Stomach (tissue), 9 donors: ENCODE results near the gene KRT13. TPM values are rescaled to one million over a fixed set of nuclear protein-coding genes. Genes with fewer than 3 reads are reported as not detected.

Experiments
- DNase-seq, 2 donors: peaks; one replicate each; pipeline versions ENCODE4 v3.0.0 to v3.0.0-alpha.2; 2013 to 2019
- H3K27ac ChIP-seq, 5 donors: fragments of 200-600 bp in 4 of 5; sonication (generic) in 4 of 5; one replicate each; pipeline ENCODE4 v1.5.1; 2013 to 2019; ENCODE audit warnings: mild to moderate bottlenecking in 1 of 5, moderate library complexity in 1 of 5
- H3K27me3 ChIP-seq, 3 donors: fragments of 200-600 bp; sonication (generic); one replicate each; pipeline ENCODE4 v1.5.1; 2017 to 2019; ENCODE audit warnings: mixed run types in 1 of 3
- H3K36me3 ChIP-seq, 4 donors: fragments of 200-600 bp; sonication (generic); 1 replicate in 3 of 4; 2 replicates in 1 of 4; pipeline ENCODE4 v1.5.1; 2016 to 2019
- H3K4me1 ChIP-seq, 4 donors: fragments of 200-600 bp; sonication (generic); one replicate each; pipeline ENCODE4 v1.5.1; 2016 to 2019
- H3K4me3 ChIP-seq, 4 donors: fragments of 200-600 bp; sonication (generic) in 3 of 4; one replicate each; pipeline ENCODE4 v1.5.1; 2016 to 2019; ENCODE audit warnings: mild to moderate bottlenecking in 1 of 4
- H3K9me3 ChIP-seq, 4 donors: fragments of 200-600 bp; sonication (generic); one replicate each; pipeline ENCODE4 v1.5.1; 2016 to 2019
- CTCF ChIP-seq, 7 experiments: fragments of 450-650 bp in 4 of 7; fragments of 200-600 bp in 3 of 7; sonication (generic) in 3 of 7; IDR thresholded peaks; one replicate each; pipeline ENCODE4 v1.5.1; 2016 to 2019; ENCODE audit warnings: antibody characterized with exemption in 7 of 7, control low read depth in 2 of 7, mild to moderate bottlenecking in 1 of 7
- EP300 ChIP-seq: sonication (generic); formaldehyde crosslinking; IDR thresholded peaks from one replicate; pipeline ENCODE4 v1.6.1; 2017; ENCODE audit warnings: antibody characterized with exemption
- POLR2A ChIP-seq, 4 donors: fragments of 450-650 bp; IDR thresholded peaks; one replicate each; pipeline ENCODE4 v1.6.1; 2016; ENCODE audit warnings: antibody characterized with exemption in 4 of 4, control low read depth in 2 of 4, mild to moderate bottlenecking in 1 of 4, moderate library complexity in 1 of 4
- POLR2AphosphoS5 ChIP-seq, 3 donors: sonication (generic); formaldehyde crosslinking; IDR thresholded peaks; one replicate each; pipeline ENCODE4 v1.6.1; 2016; ENCODE audit warnings: antibody characterized with exemption in 3 of 3
- WGBS, 5 donors: extraction: QIAGEN DNeasy Blood & Tissue Kit in 3 of 5; methylation state at CpG; one replicate each; pipeline versions ENCODE4 v1.1.5 to v1.1.7; 2013 to 2018; 5-methylcytosine and 5-hydroxymethylcytosine counted together
- intact Hi-C: fragments of 100-400 bp; cut with DNase I; formaldehyde crosslinking; loops from one replicate; pipeline ENCODE4 v1.15.1; 2023; ENCODE audit warnings: low total_unique reads
- polyA plus RNA-seq, 3 donors: library from polyadenylated mRNA; stranded (reverse); fragments of 200-250 nt; gene quantifications; one replicate each; pipeline ENCODE4 v1.2.3, GENCODE V29; 2013
- small RNA-seq, 4 donors: library from RNA; depleted of rRNA; stranded (forward); fragments of <200 nt; gene quantifications; one replicate each; pipeline ENCODE3, GENCODE V24; 2016
- total RNA-seq, 5 donors: library from RNA; depleted of rRNA; stranded (reverse); fragments of >200 nt; gene quantifications; one replicate each; pipeline versions ENCODE4 v1.1.0 to v1.2.3, GENCODE V29; 2014 to 2016
- donor health status: healthy with polysubstance abuse.
- donor health status: Bipolar disorder and iron deficiency.
- donor health status: healthy.

The KRT13 gene
- total and polyA plus RNA-seq, 8 donors = 1.1 to 12,460 (median 16.2) TPM; not detected in 1

- TF ChIP-seq POLR2A (IDR thresholded peaks at IDR 0.05) (no peak), CTCF (IDR thresholded peaks at IDR 0.05) (no peak), EP300 (no peak), POLR2AphosphoS5 (IDR thresholded peaks at IDR 0.05) (no peak)
- WGBS, 5 donors = 78 to 93% (median 91%) methylated on average over 3 of the region's 3 CpGs
- no peaks in the 10 kb centered on the region for H3K9me3 ChIP-seq
- DNase-seq = no peak
- no peak overlapping the region for H3K4me3 ChIP-seq
- intact Hi-C loops = no loop called here
- no peaks in the 10 kb centered on the region for H3K36me3 ChIP-seq
- H3K27me3 ChIP-seq = peaks cover 0 to 6% (median 0%) of the 10 kb centered on the region in 3 donors
- no peaks in the 10 kb centered on the region for H3K4me1 ChIP-seq
- no peak overlapping the region for H3K27ac ChIP-seq
These were observed 52.3 kb downstream of the KRT13 start for GRCh38 chr17:41453066-41453465.

- DNase-seq = no peak
- H3K9me3 ChIP-seq = no peaks in the 10 kb centered on the region
- H3K4me3 ChIP-seq = no peak overlapping the region
- H3K36me3 ChIP-seq = no peaks in the 10 kb centered on the region
- H3K27me3 ChIP-seq = peaks cover 0 to 6% (median 0%) of the 10 kb centered on the region in 3 donors
- H3K27ac ChIP-seq = no peak overlapping the region
- intact Hi-C loops = no loop called here
- H3K4me1 ChIP-seq = no peaks in the 10 kb centered on the region
- 46 to 65% (median 55%) methylated on average over 4 of the region's 4 CpGs for WGBS, 5 donors
- TF ChIP-seq POLR2AphosphoS5 (IDR thresholded peaks at IDR 0.05) (no peak), POLR2A (IDR thresholded peaks at IDR 0.05) (no peak), EP300 (no peak), CTCF (IDR thresholded peaks at IDR 0.05) (no peak)
These were observed 53.1 kb downstream of the KRT13 start for GRCh38 chr17:41452281-41452680.

- TF ChIP-seq CTCF (IDR thresholded peaks at IDR 0.05) = no peak
- Histone ChIP-seq H3K4me1 (no peaks in the 10 kb centered on the region), H3K4me3 (no peak overlapping the region), H3K27ac (no peak overlapping the region), H3K27me3 (peaks cover 0 to 6% (median 0%) of the 10 kb centered on the region in 3 donors), H3K9me3 (no peaks in the 10 kb centered on the region), H3K36me3 (no peaks in the 10 kb centered on the region)
- intact Hi-C loops = no loop called here
- 78 to 91% (median 89%) methylated on average over 2 of the region's 2 CpGs for WGBS, 5 donors
- DNase-seq = no peak
These were observed 54.2 kb downstream of the KRT13 start for GRCh38 chr17:41451154-41451728.

Small RNAs within 50 kb of the gene (small RNA-seq; reads per million reads assigned to genes)
- 0 to 0.14 (median 0.04) reads per million in 4 donors for gene RNU2-32P

Other genes starting within 250 kb of the KRT13 start
- gene KRTAP9-6, start 240.2 kb downstream of the KRT13 start, total RNA-seq = not detected
- gene KRTAP9-6, start 240.2 kb downstream of the KRT13 start, polyA plus RNA-seq = not detected
- not detected for gene KRTAP9-7, start 229.9 kb downstream of the KRT13 start, total RNA-seq
- not detected for gene KRTAP9-7, start 229.9 kb downstream of the KRT13 start, polyA plus RNA-seq
- gene KRTAP29-1, start 202.8 kb downstream of the KRT13 start, total RNA-seq = not detected
- not detected for gene KRTAP29-1, start 202.8 kb downstream of the KRT13 start, polyA plus RNA-seq
- not detected for gene KRTAP16-1, start 196.3 kb downstream of the KRT13 start, total RNA-seq
- gene KRTAP16-1, start 196.3 kb downstream of the KRT13 start, polyA plus RNA-seq = not detected
- gene KRTAP17-1, start 189.9 kb downstream of the KRT13 start, total RNA-seq = not detected
- gene KRTAP17-1, start 189.9 kb downstream of the KRT13 start, polyA plus RNA-seq = not detected
- not detected for gene KRT33A, start 154.8 kb downstream of the KRT13 start, total RNA-seq
- gene KRT33A, start 154.8 kb downstream of the KRT13 start, polyA plus RNA-seq = under 1 TPM in 1 of 3 donors, not detected in 2; 0.45 TPM
- not detected for gene KRT33B, start 135.8 kb downstream of the KRT13 start, total RNA-seq
- not detected for gene KRT33B, start 135.8 kb downstream of the KRT13 start, polyA plus RNA-seq
- not detected for gene KRT34, start 123.3 kb downstream of the KRT13 start, total RNA-seq
- under 1 TPM in 1 of 3 donors, not detected in 2; 0.20 TPM for gene KRT34, start 123.3 kb downstream of the KRT13 start, polyA plus RNA-seq
- gene KRT31, start 108.0 kb downstream of the KRT13 start, total RNA-seq = not detected
- gene KRT31, start 108.0 kb downstream of the KRT13 start, polyA plus RNA-seq = 1 to 10 TPM in 1 of 3 donors, not detected in 2; 3.1 TPM
- not detected for gene KRT37, start 81.0 kb downstream of the KRT13 start, total RNA-seq
- gene KRT37, start 81.0 kb downstream of the KRT13 start, polyA plus RNA-seq = not detected
- gene KRT38, start 64.6 kb downstream of the KRT13 start, total RNA-seq = not detected
- gene KRT38, start 64.6 kb downstream of the KRT13 start, polyA plus RNA-seq = not detected
- gene KRT32, start 38.2 kb downstream of the KRT13 start, total RNA-seq = not detected
- gene KRT32, start 38.2 kb downstream of the KRT13 start, polyA plus RNA-seq = 1 to 10 TPM in 1 of 3 donors, not detected in 2; 1.9 TPM
- not detected for gene KRT35, start 24.5 kb downstream of the KRT13 start, total RNA-seq
- gene KRT35, start 24.5 kb downstream of the KRT13 start, polyA plus RNA-seq = not detected
- gene KRT36, start 15.7 kb downstream of the KRT13 start, total RNA-seq = not detected
- gene KRT36, start 15.7 kb downstream of the KRT13 start, polyA plus RNA-seq = not detected
- 1 to 10 TPM in 4 of 5 donors, not detected in 1; 1.6 to 9.4 (median 2.4) TPM for gene KRT15, start 13.3 kb upstream of the KRT13 start, total RNA-seq
- 1,000 to 10,000 TPM in 1 of 3 donors, 1 to 10 TPM in 2; 1.4 to 3,416 (median 4.7) TPM for gene KRT15, start 13.3 kb upstream of the KRT13 start, polyA plus RNA-seq
- gene KRT19, start 22.7 kb upstream of the KRT13 start, total RNA-seq = 1,000 to 10,000 TPM in 1 of 5 donors, 100 to 1,000 TPM in 4; 218 to 2,364 (median 659) TPM
- 1,000 to 10,000 TPM in 1 of 3 donors, 100 to 1,000 TPM in 2; 431 to 1,737 (median 761) TPM for gene KRT19, start 22.7 kb upstream of the KRT13 start, polyA plus RNA-seq
- not detected for gene KRT9, start 66.4 kb upstream of the KRT13 start, total RNA-seq
- gene KRT9, start 66.4 kb upstream of the KRT13 start, polyA plus RNA-seq = not detected
- 1 to 10 TPM in 1 of 5 donors, not detected in 4; 1.3 TPM for gene KRT14, start 81.3 kb upstream of the KRT13 start, total RNA-seq
- 100 to 1,000 TPM in 1 of 3 donors, 1 to 10 TPM in 1, not detected in 1; 2.4 to 164 TPM for gene KRT14, start 81.3 kb upstream of the KRT13 start, polyA plus RNA-seq
- gene KRT16, start 107.2 kb upstream of the KRT13 start, total RNA-seq = 1 to 10 TPM in 1 of 5 donors, not detected in 4; 1.1 TPM
- gene KRT16, start 107.2 kb upstream of the KRT13 start, polyA plus RNA-seq = 10 to 100 TPM in 1 of 3 donors, 1 to 10 TPM in 1, not detected in 1; 1.3 to 32.8 TPM
- 10 to 100 TPM in 2 of 5 donors, 1 to 10 TPM in 2, not detected in 1; 1.6 to 13.6 (median 8.1) TPM for gene KRT17, start 119.0 kb upstream of the KRT13 start, total RNA-seq
- gene KRT17, start 119.0 kb upstream of the KRT13 start, polyA plus RNA-seq = 10 to 100 TPM in 1 of 3 donors, 1 to 10 TPM in 2; 2.0 to 14.2 (median 6.0) TPM
- 100 to 1,000 TPM in 3 of 5 donors, 10 to 100 TPM in 2; 62.4 to 255 (median 187) TPM for gene EIF1, start 183.3 kb upstream of the KRT13 start, total RNA-seq
- 100 to 1,000 TPM; 333 to 972 (median 834) TPM for gene EIF1, start 183.3 kb upstream of the KRT13 start, polyA plus RNA-seq
- gene GAST, start 206.7 kb upstream of the KRT13 start, total RNA-seq = 10 to 100 TPM in 1 of 5 donors, not detected in 4; 32.7 TPM
- gene GAST, start 206.7 kb upstream of the KRT13 start, polyA plus RNA-seq = 1 to 10 TPM in 1 of 3 donors, not detected in 2; 1.3 TPM
- under 1 TPM in 1 of 5 donors, not detected in 4; 0.55 TPM for gene HAP1, start 229.0 kb upstream of the KRT13 start, total RNA-seq
- under 1 TPM; 0.31 to 0.85 (median 0.44) TPM for gene HAP1, start 229.0 kb upstream of the KRT13 start, polyA plus RNA-seq